Fibroblast of upper back skin (primary cell): ENCODE measurements around the gene TPRX2.
"Not testable (repeated sequence)": the region's sequence is repeated elsewhere in the genome, so short reads cannot be mapped to it uniquely, and the experiment has no call there.

Experiments used
- DNase-seq: peaks from one replicate; pipeline ENCODE4 v3.0.0-alpha.2; 2013

TPRX2 gene

GRCh38 chr19:47858646-47859285 lies at the start of gene TPRX2:
TSS of gene TPRX2 (plus strand) at chr19:47859235. CDS start at chr19:47859247, 12 bp downstream.
- DNase-seq, result not testable (repeated sequence)

GRCh38 chr19:47813304-47813994 lies 45.6 kb upstream of the TPRX2 start:
- DNase-seq, result peak; percentile 28

DNA sequence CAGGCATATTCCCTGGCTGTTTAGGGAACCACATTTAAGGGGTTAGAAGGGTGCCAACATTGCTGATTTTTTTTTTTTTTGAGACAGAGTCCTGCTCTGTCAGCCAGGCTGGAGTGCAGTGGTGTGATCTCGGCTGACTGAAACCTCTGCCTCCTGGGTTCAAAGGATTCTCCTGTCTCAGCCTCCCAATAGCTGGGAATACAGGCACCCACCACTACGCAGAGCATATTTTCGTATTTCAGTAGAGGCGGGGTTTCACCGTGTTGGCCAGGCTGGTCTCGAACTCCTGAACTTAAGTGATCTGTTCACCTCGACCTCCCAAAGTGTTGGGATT lies 45.1 kb upstream of the TPRX2 start:
- DNase-seq, result no peak

GRCh38 chr19:47816270-47816669 lies 42.8 kb upstream of the TPRX2 start:
- not testable (repeated sequence) for DNase-seq

- DNase-seq, result not testable (repeated sequence)
Measured at GRCh38 chr19:47818221-47818620, 40.8 kb upstream of the TPRX2 start.

GRCh38 chr19:47819858-47820257 lies 39.2 kb upstream of the TPRX2 start:
- no peak for DNase-seq

DNA sequence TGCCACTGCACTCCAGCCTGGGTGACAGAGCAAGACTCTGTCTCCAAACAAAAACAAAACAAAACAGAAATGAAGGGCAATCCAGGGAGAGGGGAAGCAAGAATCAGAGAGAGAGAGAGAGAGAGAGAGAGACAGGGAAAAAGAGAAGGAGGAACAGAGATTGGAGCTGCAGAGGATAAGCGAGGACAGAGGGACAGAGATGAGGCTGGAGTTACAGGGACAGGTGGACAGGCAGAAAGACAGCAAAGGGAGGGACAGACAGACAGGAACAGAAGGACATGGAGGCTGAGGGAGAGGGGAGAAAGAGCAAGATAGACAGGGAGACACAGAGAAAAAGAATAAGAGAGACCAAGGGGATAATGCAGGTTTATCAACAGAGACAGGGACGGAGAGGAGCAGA lies 38.6 kb upstream of the TPRX2 start:
- no peak for DNase-seq

- no peak for DNase-seq
Measured at GRCh38 chr19:47821460-47822020, 37.5 kb upstream of the TPRX2 start, which contains the start of gene CRX. TSS of gene CRX (plus strand) at chr19:47821937. CDS start at chr19:47834444, 12,507 bp downstream.

GRCh38 chr19:47824396-47824795 lies 34.6 kb upstream of the TPRX2 start:
- DNase-seq, result no peak

GRCh38 chr19:47826800-47827199 lies 32.2 kb upstream of the TPRX2 start:
- no peak for DNase-seq

- DNase-seq, result no peak
Measured at GRCh38 chr19:47832723-47833122, 26.3 kb upstream of the TPRX2 start.

- no peak for DNase-seq
Measured at GRCh38 chr19:47836038-47836437, 23.0 kb upstream of the TPRX2 start.

- DNase-seq, result no peak
Measured at GRCh38 chr19:47839411-47839810, 19.6 kb upstream of the TPRX2 start.

GRCh38 chr19:47839913-47840312 lies 19.1 kb upstream of the TPRX2 start:
- DNase-seq, result no peak

GRCh38 chr19:47842941-47843340 lies 16.1 kb upstream of the TPRX2 start:
- DNase-seq, result no peak

GRCh38 chr19:47848425-47848822 lies 10.6 kb upstream of the TPRX2 start:
- DNase-seq, result no peak

DNA sequence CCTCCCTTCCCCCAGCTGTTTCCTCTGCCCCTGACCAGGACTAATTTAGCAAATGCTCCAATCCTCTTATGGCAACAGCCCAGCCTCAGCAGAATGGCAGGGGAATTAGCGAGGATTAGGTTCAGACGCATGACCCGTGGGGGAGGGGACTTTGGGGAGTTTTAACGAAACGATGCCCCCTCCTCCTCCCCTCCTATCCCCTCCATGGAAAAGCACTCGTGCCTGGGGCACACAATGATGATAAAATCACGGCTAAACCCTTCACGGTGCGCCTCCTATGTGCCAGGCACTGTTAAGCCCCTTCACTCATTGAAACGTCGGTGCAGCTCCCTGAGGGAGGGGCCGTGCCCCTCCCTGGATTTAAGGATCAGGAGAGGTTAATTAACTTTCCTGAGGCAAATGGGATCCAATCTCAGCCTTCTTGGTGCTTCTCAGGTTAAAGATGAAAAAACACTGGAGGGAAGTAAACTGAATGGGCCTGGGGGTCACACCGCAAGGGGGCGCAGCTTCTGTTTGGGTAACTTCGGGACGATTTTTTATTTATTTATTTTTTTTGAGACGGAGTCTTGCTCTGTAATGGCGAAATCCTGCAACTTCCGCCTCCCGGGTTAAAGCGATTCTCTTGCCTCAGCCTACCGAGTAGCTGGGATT lies 10.1 kb upstream of the TPRX2 start:
- DNase-seq, result no peak

- no peak for DNase-seq
Measured at GRCh38 chr19:47853003-47853402, 6.0 kb upstream of the TPRX2 start.

DNA sequence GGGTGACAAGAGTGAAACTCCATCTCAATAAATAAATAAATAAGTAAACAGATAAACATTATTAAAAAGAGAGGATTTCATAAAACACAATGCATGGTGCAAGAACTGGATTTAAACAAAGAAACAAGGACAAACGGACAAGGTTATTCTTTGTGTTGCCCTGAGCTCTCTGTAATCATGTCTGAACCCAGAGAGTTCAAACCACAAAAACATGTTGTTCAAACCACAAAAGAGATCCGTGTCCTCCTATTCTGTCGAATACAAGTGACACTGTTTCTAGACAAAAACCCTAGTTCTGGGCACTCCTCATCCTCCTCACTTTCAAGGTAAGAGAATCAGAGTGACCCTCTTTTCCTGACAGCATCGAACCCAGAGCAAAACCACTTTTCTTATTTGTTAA lies 4.6 kb upstream of the TPRX2 start:
- no peak for DNase-seq

- not testable (repeated sequence) for DNase-seq
Measured at GRCh38 chr19:47858231-47858630, 804 bp upstream of the TPRX2 start.

GRCh38 chr19:47859838-47860237 lies 803 bp downstream of the TPRX2 start:
- DNase-seq, result not testable (repeated sequence)

- DNase-seq, result no peak
Measured at GRCh38 chr19:47860602-47861297, 1.7 kb downstream of the TPRX2 start.

- no peak for DNase-seq
Measured at GRCh38 chr19:47861630-47862029, 2.6 kb downstream of the TPRX2 start.
